Lower lobe of right lung (tissue), 2 donors: Measurements from ENCODE around the gene CDK11A. TPM values are rescaled to one million over a fixed set of nuclear protein-coding genes. Genes with fewer than 3 reads are reported as not detected.
"Not testable (repeated sequence)": the region's sequence is repeated elsewhere in the genome, so short reads cannot be mapped to it uniquely, and the experiment has no call there.

Experiments used
- ATAC-seq, 2 donors: fragments of 200-7000 bp; cut with Tn5 transposase; one replicate each; pipeline ENCODE4 v1.9.1; 2020 to 2022; ENCODE audit warnings: mild to moderate bottlenecking in 2 of 2, moderate library complexity in 2 of 2
- DNase-seq: peaks from one replicate; pipeline ENCODE4 v3.0.0-alpha.2; 2020
- H3K27ac ChIP-seq: fragments of 200-600 bp; one replicate; pipeline ENCODE4 v1.8.0; 2022
- H3K27me3 ChIP-seq: fragments of 200-600 bp; one replicate; pipeline ENCODE4 v1.8.0; 2022; ENCODE audit warnings: low read depth
- H3K36me3 ChIP-seq: fragments of 200-600 bp; one replicate; pipeline ENCODE4 v1.8.0; 2022; ENCODE audit warnings: mild to moderate bottlenecking
- H3K4me1 ChIP-seq: fragments of 200-600 bp; one replicate; pipeline ENCODE4 v1.8.0; 2022
- H3K4me3 ChIP-seq: fragments of 200-600 bp; one replicate; pipeline ENCODE4 v1.8.0; 2022; ENCODE audit warnings: mild to moderate bottlenecking
- H3K9me3 ChIP-seq: fragments of 200-600 bp; one replicate; pipeline ENCODE4 v1.8.0; 2022
- intact Hi-C: fragments of 100-400 bp; cut with DNase I; formaldehyde crosslinking; loops from one replicate; pipeline ENCODE4 v1.11.0; 2022
- total RNA-seq: library from RNA; stranded (reverse); fragmentation: NEBNext Ultra II Directional; extraction: Animal tissue kit (Norgen Biotek cat#: 25700); gene quantifications from one replicate; pipeline ENCODE4 v1.2.1, GENCODE V29; 2021
- TF ChIP-seq, protein P1 (sequence below): fragments of 200-600 bp; IDR thresholded peaks from one replicate; pipeline ENCODE4 v1.8.0; 2022; ENCODE audit warnings: antibody characterized with exemption, mild to moderate bottlenecking
- donor health status: DM: no; HTN: yes; CAD: no; lungs with severe emphysema.

Gene CDK11A
- total RNA-seq, 1 donor from 2014 or later, result 56.1 TPM

DNA sequence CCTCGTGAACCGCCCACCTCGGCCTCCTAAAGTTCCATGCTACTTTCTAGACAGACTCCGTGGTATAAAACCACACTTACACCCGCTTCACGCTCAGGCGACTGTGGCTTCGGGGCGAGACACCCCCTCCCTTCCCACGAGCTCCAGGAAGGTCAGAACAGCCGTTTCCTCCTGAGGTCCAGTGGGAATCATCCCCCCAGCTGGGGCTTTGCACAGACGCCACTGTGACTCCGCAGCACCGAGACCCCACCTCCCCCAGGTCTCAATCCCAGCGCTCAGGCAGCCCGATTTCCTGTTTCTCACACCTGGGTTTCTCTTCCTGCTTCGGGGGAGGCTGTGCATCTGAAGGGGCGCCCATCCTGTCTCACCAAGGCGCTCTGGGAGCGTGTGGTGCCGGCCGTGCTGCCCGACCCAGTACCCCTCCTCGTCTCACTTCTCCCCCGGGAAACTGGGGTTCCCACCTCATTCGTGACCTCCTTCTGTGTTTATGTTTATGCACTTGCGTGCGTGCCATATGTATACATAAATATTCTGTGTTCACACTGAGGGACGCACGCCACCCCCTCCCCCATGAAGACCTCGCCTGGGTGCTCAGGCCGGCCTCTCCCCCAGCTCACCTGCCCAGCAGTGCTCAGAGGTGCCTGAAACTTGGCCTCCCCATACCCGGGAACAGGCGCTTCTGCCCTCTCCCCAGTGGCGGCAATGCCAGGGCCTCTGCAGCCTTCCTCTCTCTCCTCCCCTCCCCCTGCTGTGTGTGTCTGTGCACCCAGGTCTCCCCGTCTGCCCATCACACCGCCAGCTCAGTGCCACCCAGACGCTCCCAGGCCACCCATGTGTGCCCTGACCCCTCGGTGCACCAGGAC lies 46.2 kb downstream of the CDK11A start:
- intact Hi-C loops, result no loop called here
- ATAC-seq, result peak; percentile 4 to 12
- Histone ChIP-seq H3K36me3 (peaks cover 3% of the 10 kb centered on the region), H3K4me3 (no peak overlapping the region), H3K27me3 (no peaks in the 10 kb centered on the region), H3K27ac (no peak overlapping the region), H3K4me1 (peaks cover 8% of the 10 kb centered on the region), H3K9me3 (no peaks in the 10 kb centered on the region)
- TF ChIP-seq, protein P1, sequence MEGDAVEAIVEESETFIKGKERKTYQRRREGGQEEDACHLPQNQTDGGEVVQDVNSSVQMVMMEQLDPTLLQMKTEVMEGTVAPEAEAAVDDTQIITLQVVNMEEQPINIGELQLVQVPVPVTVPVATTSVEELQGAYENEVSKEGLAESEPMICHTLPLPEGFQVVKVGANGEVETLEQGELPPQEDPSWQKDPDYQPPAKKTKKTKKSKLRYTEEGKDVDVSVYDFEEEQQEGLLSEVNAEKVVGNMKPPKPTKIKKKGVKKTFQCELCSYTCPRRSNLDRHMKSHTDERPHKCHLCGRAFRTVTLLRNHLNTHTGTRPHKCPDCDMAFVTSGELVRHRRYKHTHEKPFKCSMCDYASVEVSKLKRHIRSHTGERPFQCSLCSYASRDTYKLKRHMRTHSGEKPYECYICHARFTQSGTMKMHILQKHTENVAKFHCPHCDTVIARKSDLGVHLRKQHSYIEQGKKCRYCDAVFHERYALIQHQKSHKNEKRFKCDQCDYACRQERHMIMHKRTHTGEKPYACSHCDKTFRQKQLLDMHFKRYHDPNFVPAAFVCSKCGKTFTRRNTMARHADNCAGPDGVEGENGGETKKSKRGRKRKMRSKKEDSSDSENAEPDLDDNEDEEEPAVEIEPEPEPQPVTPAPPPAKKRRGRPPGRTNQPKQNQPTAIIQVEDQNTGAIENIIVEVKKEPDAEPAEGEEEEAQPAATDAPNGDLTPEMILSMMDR, result no peak
- peak; percentile 37 for DNase-seq

DNA sequence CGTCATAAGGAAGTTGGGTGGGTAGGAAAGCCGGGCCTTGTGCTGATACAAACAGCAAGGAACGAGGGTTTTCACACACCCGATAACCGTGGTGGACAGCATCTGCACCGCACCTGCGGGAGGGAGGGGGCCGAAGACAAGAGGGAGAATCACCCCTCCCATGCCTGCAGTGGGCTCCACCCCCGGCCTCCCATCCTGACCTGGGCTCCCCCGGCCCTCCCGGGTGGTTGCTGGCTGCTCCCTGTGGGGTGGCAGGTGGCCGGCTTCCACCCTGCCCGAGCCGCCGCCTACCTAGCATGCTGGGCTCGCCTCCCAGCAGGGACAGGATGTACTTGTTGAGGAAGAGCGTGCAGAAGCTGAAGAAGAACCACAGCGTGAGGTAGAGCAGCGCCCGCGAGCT lies 48.1 kb downstream of the CDK11A start:
- H3K27me3 ChIP-seq, ATAC-seq, H3K9me3 ChIP-seq, intact Hi-C loops, H3K27ac ChIP-seq, H3K4me3 ChIP-seq, H3K4me1 ChIP-seq: not testable (repeated sequence)
- peaks cover 17% of the 10 kb centered on the region for H3K36me3 ChIP-seq
- DNase-seq, result peak; percentile 6

DNA sequence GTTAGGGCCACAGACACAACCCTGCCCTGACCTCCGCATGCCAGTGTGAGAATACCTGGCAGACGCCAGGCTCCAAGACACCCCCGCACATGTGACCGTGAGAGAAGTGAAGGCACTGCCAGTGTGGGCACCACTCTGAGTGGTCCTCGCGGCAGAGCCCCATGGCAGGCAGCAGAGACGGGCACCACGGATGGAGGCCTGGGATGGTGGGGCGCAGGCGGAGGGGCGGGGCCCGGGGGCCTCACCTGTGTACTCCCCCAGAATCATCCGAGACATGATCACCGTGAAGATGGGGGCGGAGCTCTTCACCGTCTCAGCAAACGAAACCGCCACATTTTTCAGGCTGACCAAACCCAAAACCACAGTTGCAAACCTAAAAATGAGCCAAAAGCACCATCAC lies 48.9 kb downstream of the CDK11A start:
- DNase-seq (peak; percentile 14), ATAC-seq (peak in 1 of 2 donors; percentile 29)
- H3K27ac ChIP-seq, H3K27me3 ChIP-seq, H3K4me1 ChIP-seq, H3K4me3 ChIP-seq, intact Hi-C loops, H3K9me3 ChIP-seq: not testable (repeated sequence)
- peaks cover 24% of the 10 kb centered on the region for H3K36me3 ChIP-seq

DNA sequence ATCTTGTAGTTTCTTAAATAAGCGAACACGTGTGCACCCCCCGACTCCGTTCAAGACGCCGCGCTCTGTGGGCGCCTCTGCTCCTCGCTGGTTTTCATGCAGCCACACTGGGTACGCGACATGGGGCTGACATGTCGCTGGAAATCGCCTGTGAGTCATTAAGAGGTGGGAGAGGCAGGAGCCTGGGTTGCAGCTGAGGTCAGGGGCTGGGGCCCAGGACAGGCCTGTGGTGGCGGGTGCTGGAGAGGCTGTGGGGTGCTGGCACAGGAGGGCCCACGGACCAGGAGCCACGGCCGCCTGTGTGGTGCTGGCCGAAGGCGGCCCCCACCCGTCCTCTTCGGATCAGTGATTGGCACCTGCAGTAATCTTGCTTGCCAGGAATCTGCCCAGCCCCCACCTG lies 49.4 kb downstream of the CDK11A start:
- H3K4me1 ChIP-seq, H3K4me3 ChIP-seq, H3K27me3 ChIP-seq, H3K9me3 ChIP-seq, ATAC-seq, intact Hi-C loops, H3K27ac ChIP-seq: not testable (repeated sequence)
- H3K36me3 ChIP-seq, result peaks cover 25% of the 10 kb centered on the region
- peak; percentile 32 for DNase-seq

DNA sequence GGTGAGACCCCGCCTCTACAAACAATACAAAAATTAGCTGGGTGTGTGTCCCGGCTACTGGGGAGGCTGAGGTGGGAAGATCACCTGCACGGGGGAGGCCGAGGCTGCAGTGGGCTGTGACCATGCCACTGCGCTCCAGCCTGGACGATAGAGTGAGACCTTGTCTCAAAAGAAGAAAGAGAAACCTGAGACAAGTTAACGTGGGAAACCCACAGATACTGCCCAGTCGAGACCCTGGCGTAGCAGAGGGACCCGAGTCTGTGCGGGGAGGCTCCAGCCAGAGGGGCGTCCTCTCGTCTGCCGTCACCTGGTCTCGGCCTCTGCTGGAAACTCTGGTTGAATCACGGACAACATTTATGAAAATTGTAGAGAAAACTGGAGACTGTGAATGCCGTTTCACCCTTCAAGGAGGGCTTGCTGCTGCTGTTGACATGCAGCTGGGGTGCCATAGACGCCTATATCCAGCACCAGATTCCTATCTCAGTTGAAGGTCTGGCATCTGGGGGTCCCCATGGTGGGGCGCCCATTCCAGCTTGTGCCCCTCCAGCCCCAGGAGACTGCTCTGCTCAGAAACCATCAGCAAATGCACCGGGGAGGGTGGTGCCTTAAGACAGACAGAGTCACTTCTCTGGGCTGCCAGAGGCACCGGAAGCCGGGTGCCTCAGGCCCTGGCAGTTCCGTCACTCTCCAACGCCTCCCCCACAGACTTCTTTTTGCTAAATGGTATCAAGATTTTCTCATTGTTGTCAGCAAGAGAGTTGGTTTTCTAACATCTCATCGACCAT lies 51.8 kb downstream of the CDK11A start:
- H3K36me3 ChIP-seq, result peaks cover 48% of the 10 kb centered on the region
- H3K27ac ChIP-seq, result no peak overlapping the region
- no peaks in the 10 kb centered on the region for H3K4me1 ChIP-seq
- H3K27me3 ChIP-seq, result no peaks in the 10 kb centered on the region
- intact Hi-C loops, result no loop called here
- TF ChIP-seq, protein P1, result no peak
- DNase-seq, result peak; percentile 24
- no peak for ATAC-seq
- H3K9me3 ChIP-seq, result no peaks in the 10 kb centered on the region
- no peak overlapping the region for H3K4me3 ChIP-seq

DNA sequence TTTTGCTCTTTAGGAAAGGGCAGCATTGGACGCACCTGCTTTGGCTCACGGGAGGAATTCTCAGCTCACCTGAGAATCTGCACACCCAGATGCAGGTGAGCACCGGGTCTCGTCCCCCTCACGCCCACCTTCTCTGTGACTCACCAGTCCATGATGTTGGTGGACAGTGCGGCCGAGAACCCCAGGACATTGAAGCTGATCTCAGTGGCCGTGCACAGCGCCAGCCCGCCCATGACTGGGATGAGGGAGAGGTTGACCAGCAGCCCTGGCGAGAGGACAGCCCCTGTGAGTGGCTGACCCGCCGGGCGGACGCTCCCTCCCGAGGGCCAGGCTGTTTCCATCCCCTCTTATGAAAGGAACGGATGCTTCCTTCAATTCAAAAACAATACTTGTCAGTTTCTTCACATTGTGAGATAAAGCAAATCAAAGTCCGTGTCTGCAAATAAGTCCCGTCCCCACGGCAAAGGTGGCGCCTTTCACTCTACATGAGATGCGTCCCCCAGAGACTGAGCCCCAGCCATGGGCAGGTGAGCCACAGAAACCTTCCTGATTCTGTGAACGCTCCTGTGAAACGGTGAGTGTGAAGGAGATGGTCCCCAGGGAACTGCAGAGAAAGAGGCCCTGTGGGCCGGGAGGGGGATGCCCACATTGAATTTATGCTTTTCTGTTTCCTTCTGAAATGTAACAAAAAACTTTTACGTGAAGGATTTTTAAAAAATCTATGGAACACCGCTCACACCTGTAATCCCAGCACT lies 52.6 kb downstream of the CDK11A start:
- Histone ChIP-seq H3K9me3 (no peaks in the 10 kb centered on the region), H3K27ac (no peak overlapping the region), H3K4me1 (no peaks in the 10 kb centered on the region), H3K36me3 (peaks cover 51% of the 10 kb centered on the region), H3K4me3 (no peak overlapping the region), H3K27me3 (no peaks in the 10 kb centered on the region)
- intact Hi-C loops, result no loop called here
- ATAC-seq (no peak), DNase-seq (peak; percentile 41)
- TF ChIP-seq, protein P1, result no peak
